COR-L47 (cell line): Measurements from ENCODE around the gene PLEKHA7.

ENCODE experiments used
- DNase-seq: peaks from one replicate; lab custom pipeline; 2025; lab: John Stamatoyannopoulos, UW

The PLEKHA7 gene

GRCh38 chr11:16834384-16834783, 179.8 kb downstream of the PLEKHA7 start:
- no peak for DNase-seq

- no peak for DNase-seq
Measured at GRCh38 chr11:16833026-16833425, 181.2 kb downstream of the PLEKHA7 start.

GRCh38 chr11:16832193-16832539, 182.0 kb downstream of the PLEKHA7 start:
- DNase-seq: no peak

DNA sequence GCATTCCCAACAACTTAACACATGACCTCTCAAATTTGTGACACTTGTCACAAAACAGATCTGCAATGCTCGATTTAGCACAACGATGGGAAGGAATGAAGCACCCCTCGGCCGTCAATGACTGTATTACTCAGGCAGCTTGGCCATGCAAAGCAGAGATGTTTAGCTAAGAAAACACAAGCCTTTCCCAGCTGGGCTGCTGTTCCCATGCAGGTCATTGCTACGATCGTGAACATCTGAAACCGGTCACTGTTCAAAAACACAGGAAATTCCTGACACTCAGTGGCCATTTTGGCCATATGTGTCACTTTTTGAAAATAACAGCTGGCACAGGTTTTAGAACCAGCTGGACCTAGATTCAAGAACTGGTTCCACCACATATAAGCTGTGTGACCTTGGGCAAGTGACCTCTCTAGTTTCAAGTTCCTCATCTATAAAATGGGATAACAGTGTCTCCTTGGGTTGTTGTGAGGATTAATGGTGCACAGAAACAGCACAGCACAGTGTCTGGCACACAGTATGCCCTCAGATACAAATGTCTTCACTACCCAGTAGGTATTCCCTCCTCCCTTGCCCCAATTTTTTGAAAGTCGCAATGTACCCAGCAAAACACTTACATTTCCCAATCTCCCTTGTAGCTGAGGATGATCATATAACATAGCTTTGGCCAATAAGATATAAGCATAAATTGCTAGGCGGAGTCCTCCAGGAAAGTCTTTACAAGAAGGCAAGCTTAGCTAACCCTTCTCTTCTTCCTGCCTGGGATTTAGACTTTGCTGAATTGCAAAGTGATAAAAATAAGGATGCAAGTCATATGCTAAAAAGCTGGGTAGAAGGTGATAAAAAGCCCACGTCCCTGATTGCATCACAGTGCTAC, 182.7 kb downstream of the PLEKHA7 start:
- DNase-seq: no peak

DNA sequence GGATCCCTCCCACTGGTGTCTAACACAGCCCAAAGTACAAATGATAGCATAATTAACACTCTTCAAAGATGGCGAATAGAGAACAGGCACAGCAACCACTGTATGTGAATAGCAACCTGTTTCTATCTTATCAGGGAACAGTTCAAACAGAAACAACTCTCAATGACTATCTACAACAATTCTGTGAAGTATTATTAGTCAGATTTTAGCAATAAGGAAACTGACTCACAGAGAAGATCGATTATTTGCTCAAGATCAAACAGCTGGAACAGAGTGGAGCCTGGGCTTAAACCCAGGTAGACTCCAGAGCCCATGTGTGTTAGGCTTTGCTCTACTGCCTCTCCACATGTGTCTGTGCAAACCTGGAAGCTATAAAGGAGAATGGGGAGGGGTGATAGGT, 187.1 kb downstream of the PLEKHA7 start:
- DNase-seq: no peak

DNA sequence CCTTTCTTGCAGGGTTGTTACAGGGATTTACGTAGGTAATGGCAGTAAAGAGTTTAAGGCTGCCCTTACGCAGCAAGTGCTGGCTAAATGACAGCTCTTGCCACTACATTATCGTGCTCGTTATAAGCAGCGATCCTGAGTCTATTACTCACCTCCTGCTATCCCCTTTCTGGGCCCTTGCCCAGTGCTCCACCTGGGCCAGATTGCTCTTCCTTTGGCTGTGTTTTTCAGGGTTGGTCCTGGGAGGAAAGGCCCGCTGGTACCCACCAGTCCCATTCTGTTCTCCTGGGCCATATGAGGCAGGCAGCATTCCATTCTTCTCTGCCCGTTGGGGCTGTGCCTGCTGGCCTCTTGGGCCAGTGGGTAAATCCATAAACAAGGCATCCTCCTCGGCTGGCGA, 188.2 kb downstream of the PLEKHA7 start:
- DNase-seq: no peak

GRCh38 chr11:16825101-16825500, 189.1 kb downstream of the PLEKHA7 start:
- DNase-seq: no peak

- DNase-seq: peak; percentile 47
Measured at GRCh38 chr11:16820324-16821092, 193.7 kb downstream of the PLEKHA7 start.

DNA sequence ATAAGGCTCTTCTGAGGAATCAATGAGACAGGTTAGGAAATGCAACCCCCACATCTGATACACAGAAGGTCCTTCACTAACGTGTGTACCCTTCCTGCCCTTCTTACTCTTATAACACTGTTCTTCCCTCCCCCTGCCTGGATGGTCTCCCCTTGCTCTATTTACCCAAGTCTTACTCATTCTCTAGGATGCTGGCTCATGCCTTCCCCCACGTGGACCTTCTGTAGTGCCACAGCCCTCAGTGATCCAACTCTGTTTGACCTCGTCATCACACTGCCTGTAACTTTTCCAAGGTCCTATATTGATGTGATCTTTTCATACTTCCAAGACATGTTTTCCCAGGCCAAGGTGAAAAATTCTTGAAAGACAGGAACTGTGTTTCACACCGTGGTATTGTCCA, 195.9 kb downstream of the PLEKHA7 start:
- DNase-seq: no peak

GRCh38 chr11:16817351-16817750, 196.9 kb downstream of the PLEKHA7 start:
- DNase-seq: no peak

GRCh38 chr11:16816358-16817270, 197.6 kb downstream of the PLEKHA7 start:
- DNase-seq: no peak

DNA sequence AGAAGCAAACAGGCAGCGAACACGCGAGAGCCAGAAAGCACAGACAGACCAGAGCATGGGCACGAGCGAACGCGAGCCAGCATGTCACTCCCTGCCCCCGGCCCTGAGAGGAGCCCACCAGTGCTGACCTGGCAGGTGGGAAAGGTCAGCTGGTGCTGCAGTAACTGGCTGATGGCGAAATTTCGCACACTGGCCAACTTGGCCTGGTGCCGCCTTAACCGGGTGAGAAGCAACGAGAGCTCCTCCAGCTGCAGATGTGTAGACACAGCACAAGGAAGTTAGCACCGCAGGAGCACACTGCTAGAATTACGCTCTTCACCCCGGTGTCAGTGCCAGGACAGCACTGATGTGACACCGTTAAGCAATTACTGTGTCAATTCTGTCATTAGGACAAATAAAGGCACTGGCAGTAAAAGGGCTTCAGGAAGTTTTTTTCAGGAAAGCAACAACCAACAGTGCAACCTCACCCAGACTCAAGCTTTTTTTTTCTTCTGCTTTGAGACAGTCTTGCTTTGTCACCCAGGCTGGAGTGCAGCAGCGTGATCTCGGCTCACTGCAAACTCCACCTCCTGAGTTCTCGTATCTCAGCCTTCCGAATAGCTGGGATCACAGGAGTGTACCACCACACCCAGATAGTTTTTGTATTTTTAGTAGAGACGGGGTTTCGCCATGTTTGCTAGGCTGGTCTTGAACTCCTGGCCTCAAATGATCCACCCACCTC, 199.0 kb downstream of the PLEKHA7 start:
- peak; percentile 37 for DNase-seq

DNA sequence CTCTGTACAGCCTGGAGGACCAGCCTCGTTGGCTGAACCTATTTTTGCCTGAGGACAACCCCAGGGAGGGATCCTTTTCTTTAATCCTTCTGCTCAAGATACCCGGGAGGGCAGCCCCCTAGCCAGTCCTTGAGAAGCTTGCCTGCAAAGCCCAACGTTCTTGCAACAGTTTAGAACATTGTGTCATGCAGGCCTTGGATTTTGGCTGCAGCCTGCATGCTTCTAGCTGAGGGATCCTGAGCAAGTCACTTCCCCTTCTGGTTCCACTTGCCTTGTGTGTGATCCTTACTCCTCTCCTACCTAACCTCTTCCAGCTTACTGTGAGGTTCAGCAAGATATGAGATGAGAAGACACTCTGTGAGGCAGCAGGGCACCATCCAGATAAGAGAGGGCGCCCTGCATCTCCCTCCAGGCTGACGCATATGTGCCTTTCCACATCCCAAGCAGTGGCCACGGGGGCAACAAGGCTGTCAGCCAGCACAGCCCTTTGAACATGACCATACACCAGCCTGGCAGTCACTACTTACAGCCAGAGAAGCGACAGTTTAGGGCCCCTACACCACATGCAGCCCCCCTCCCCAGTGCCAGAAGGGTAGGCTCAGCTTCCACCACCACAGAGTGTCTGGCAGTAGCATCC, 199.7 kb downstream of the PLEKHA7 start:
- DNase-seq: no peak

GRCh38 chr11:16813126-16813525, 201.1 kb downstream of the PLEKHA7 start:
- DNase-seq: no peak

DNA sequence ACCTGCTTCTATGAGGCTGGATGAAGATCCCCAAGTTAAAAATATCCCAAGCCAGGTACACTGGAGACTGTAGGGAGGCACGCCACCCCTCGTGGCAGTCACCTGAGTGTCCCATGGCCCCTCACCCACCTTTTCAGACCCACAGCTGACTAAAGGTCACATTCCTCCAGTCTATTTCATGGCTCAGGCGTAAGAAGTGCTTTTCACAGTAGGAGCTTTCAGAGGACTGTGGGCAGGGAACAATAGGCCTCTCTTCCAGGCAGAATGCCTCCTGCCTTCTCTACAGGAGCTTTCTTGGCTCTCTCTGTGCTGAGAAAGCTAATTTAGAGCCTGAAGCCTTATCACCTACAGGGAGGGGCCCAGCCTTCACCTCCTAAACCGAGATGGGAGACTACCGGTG, 201.9 kb downstream of the PLEKHA7 start:
- no peak for DNase-seq

GRCh38 chr11:16811136-16812020, 202.8 kb downstream of the PLEKHA7 start:
- DNase-seq: no peak

DNA sequence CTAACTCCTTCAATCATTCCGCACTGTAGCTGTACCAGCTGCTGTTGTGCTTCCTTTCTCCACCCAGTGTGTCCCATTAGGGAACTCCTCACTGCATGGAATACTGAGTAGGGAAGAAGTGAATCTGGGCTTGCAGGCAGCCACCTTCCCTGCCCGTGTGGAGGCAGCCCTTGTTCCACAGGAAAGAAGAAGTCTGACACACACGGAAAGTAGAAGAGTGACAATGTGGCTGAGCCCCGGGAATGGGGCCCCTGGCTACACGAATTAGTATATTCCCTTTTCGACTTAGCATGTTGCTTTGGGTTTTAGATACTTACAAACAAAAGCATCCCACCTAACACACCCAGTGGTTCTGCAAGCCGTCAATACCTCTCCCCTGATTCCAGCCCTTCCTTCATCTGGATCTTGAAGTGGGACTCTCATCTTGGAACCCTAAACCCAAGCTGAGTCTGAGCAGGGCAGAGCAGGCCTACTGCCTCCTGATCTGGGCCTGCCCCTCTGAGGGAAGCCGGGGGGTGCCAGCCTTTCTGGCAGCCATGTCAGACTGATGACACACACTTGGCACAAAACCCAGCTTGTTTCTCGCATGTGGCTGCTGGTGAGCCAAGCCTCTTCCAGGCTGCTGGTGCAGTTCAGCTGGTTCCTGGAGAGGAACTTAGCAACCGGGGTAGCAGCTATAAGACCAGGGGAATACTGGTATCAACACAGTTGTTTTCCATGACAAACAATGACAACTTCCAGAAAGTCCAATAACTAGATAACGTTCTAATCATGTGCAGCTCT, 204.1 kb downstream of the PLEKHA7 start:
- DNase-seq: no peak

- DNase-seq: no peak
Measured at GRCh38 chr11:16807306-16807705, 206.9 kb downstream of the PLEKHA7 start.

DNA sequence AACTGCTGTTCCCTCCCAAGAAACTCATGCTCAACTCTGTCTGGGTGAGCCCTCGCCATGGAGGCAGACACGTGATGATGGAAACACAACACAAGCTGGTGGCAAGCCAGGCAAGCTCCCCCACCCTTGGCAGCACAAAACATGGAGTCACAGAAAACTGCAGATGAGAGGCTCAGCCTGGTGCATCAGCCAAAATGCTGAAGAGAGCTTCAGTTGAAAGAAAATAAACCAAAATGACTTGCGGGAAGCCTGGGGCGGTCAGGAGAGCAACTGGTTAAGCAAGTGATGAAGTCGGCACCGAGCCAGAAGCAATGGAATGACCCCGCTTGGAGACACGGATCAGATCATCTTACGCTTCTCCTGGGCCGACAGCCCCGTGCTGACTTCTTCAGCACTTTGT, 207.4 kb downstream of the PLEKHA7 start:
- DNase-seq: no peak
